Calu3 (cell line): ENCODE data around the gene MELK. TPM values are rescaled to one million over a fixed set of nuclear protein-coding genes. Genes with fewer than 3 reads are reported as not detected.

ENCODE experiments used
- BruUV-seq: library from RNA; stranded (reverse); fragments of 400-500 nt; replicated peaks from 2 replicates; lab custom pipeline; 2021; lab: Mats Ljungman, UMichigan
- CTCF ChIA-PET: fragments of 300-600 bp; sonication (Branson Sonifier 250); formaldehyde crosslinking; loops from one replicate; lab custom pipeline; 2022; ENCODE audit warnings: antibody characterized with exemption; lab: Charles Lee
- DNase-seq: peaks from one replicate; pipeline ENCODE4 v3.0.0; 2022
- H3K27ac Mint-ChIP-seq: one replicate; pipeline ENCODE4 v1.8.0; 2022; ENCODE audit warnings: mixed read lengths; ENCODE audit not compliant: unreplicated experiment
- H3K27me3 Mint-ChIP-seq: one replicate; pipeline ENCODE4 v1.8.0; 2022; ENCODE audit warnings: mixed read lengths; ENCODE audit not compliant: unreplicated experiment
- H3K36me3 Mint-ChIP-seq: one replicate; pipeline ENCODE4 v1.8.0; 2022; ENCODE audit warnings: mild to moderate bottlenecking, moderate library complexity, mixed read lengths; ENCODE audit not compliant: insufficient read depth, unreplicated experiment
- H3K4me1 Mint-ChIP-seq: one replicate; pipeline ENCODE4 v1.8.0; 2022; ENCODE audit warnings: mild to moderate bottlenecking, low read depth, mixed read lengths; ENCODE audit not compliant: unreplicated experiment
- H3K4me3 Mint-ChIP-seq: one replicate; pipeline ENCODE4 v1.8.0; 2022; ENCODE audit warnings: mild to moderate bottlenecking, low read depth, moderate library complexity, mixed read lengths; ENCODE audit not compliant: unreplicated experiment
- H3K9me3 Mint-ChIP-seq: one replicate; pipeline ENCODE4 v1.8.0; 2022; ENCODE audit warnings: low read depth, mixed read lengths; ENCODE audit not compliant: unreplicated experiment
- intact Hi-C: fragments of 100-400 bp; cut with micrococcal nuclease; formaldehyde crosslinking; loops from one replicate; pipeline ENCODE4 v1.10.0; 2022; ENCODE audit not compliant: unreplicated experiment
- total RNA-seq: library from RNA; stranded (reverse); gene quantifications from 2 replicates; pipeline ENCODE4 v1.2.3, GENCODE V29; 2022
- TF ChIP-seq, protein P1 (sequence below): fragments of 200-600 bp; IDR thresholded peaks from one replicate; pipeline ENCODE4 v1.8.0; 2022; ENCODE audit warnings: antibody characterized with exemption; ENCODE audit not compliant: unreplicated experiment

MELK gene
- total RNA-seq, 1 experiment from 2014 or later: 20.8 TPM

DNA sequence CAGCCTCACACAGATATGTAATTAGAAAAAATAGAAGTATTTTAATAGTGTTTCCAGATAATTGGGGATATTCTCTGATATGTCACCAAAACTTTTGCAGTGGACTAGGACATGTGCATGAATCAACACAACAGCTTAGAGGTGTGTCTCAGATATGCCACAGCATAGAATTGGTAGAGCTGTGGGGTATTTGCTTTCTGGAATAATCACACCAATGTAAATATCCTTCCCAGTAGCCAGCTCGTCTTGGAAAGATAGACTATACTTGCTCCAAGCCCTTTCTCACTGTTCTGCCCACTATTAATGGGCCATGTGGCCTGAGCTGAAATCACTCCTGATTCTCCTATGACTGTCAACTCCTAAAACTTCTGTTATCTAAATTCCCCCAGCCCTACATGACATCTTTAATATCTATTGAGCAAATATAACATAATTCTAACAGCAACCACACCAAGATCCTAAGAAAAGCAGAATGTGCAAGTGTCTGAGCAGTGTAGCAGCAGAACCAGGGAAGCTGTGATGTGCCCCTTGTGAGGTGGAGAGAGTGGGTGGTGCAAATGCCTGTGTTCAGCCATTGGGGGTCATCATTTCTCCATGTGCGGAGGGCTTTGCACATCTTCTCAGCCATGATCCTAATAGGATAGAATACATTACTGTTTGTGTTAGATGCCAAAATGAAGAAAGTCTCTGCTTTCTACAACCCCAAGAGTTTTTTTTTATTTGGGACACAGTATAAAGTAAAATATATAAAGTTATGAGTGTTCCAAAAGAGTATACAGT is 65.0 kb downstream of the MELK start:
- no peak for DNase-seq
- BruUV-seq: no TSS peak
- H3K4me3 Mint-ChIP-seq: no peak overlapping the region
- H3K27me3 Mint-ChIP-seq: no peaks in the 10 kb centered on the region
- H3K27ac Mint-ChIP-seq: no peak overlapping the region
- TF ChIP-seq, protein P1, sequence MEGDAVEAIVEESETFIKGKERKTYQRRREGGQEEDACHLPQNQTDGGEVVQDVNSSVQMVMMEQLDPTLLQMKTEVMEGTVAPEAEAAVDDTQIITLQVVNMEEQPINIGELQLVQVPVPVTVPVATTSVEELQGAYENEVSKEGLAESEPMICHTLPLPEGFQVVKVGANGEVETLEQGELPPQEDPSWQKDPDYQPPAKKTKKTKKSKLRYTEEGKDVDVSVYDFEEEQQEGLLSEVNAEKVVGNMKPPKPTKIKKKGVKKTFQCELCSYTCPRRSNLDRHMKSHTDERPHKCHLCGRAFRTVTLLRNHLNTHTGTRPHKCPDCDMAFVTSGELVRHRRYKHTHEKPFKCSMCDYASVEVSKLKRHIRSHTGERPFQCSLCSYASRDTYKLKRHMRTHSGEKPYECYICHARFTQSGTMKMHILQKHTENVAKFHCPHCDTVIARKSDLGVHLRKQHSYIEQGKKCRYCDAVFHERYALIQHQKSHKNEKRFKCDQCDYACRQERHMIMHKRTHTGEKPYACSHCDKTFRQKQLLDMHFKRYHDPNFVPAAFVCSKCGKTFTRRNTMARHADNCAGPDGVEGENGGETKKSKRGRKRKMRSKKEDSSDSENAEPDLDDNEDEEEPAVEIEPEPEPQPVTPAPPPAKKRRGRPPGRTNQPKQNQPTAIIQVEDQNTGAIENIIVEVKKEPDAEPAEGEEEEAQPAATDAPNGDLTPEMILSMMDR: no peak
- H3K4me1 Mint-ChIP-seq: no peaks in the 10 kb centered on the region
- CTCF ChIA-PET: no interaction called here
- no peaks in the 10 kb centered on the region for H3K36me3 Mint-ChIP-seq
- intact Hi-C loops: no loop called here
- no peaks in the 10 kb centered on the region for H3K9me3 Mint-ChIP-seq

DNA sequence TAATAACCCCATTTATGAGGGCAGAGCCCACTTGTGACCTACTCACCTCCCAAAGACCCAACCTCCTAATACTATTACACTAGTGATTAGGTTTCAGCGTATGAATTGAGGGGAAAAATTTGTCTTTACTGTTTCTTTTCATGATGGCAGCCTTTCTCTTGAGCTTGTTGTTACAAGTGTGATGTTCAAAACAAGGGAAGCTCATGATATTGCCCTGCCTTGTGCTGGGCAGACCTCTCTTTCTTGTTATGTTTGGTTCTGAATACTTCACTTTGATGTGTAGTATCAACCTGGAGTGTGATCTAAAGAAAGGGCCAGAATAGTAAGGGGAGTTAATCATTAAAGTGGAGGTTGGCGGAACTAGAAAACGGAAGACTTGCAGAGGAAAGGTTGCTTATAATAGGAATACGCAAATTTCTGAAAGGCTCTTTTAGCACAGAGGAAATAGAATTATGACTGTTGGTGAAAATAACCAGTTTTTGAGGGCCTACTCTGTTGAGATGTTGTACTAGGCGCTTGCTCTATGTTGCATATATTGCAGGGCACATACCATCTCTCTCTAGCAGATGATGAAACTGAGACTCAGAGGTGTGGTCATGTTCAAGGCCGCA is 68.2 kb downstream of the MELK start:
- Mint-ChIP-seq H3K36me3 (no peaks in the 10 kb centered on the region), H3K27ac (no peak overlapping the region), H3K4me1 (no peaks in the 10 kb centered on the region), H3K27me3 (no peaks in the 10 kb centered on the region), H3K4me3 (no peak overlapping the region), H3K9me3 (no peaks in the 10 kb centered on the region)
- TF ChIP-seq, protein P1: no peak
- no peak for DNase-seq
- BruUV-seq: no TSS peak
- intact Hi-C loops: no loop called here
- CTCF ChIA-PET: no interaction called here

DNA sequence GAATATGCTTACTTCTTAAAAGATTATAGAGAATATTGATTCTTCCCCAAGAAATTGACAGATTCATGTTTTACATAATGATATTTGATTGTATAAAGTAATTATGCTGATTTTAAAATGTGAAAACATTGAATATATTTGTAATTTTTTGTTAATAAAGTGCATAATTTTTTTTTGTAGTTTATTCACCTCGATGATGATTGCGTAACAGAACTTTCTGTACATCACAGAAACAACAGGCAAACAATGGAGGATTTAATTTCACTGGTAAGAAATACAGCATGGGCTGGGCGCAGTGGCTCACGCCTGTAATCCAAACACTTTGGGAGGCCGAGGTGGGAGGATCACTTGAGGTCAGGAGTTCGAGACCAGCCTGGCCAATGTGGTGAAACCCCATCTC is 70.1 kb downstream of the MELK start:
- no peaks in the 10 kb centered on the region for H3K4me1 Mint-ChIP-seq
- no peaks in the 10 kb centered on the region for H3K9me3 Mint-ChIP-seq
- DNase-seq: no peak
- no peaks in the 10 kb centered on the region for H3K27me3 Mint-ChIP-seq
- intact Hi-C loops: no loop called here
- TF ChIP-seq, protein P1: no peak
- H3K27ac Mint-ChIP-seq: no peak overlapping the region
- CTCF ChIA-PET: no interaction called here
- no TSS peak for BruUV-seq
- no peaks in the 10 kb centered on the region for H3K36me3 Mint-ChIP-seq
- no peak overlapping the region for H3K4me3 Mint-ChIP-seq

DNA sequence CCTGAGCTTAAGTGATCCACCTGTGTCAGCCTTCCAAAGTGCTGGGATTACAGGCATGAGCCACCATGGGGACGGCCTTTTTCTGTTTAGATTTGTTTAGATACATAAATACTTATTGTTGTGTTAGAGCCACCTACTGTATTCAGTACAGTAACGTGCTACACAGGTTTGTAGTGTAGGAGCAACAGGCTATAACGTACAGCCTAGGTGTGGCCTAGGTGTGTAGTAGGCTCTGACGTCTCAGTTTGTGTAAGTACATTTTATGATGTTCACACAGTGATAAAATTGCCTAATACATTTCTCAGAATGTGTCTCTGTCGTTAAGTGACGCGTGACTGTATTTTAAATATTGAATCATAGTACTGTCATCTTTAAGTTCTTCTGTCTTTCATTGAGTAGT is 84.1 kb downstream of the MELK start:
- intact Hi-C loops: no loop called here
- Mint-ChIP-seq H3K4me3 (no peak overlapping the region), H3K36me3 (no peaks in the 10 kb centered on the region), H3K9me3 (no peaks in the 10 kb centered on the region), H3K27ac (no peak overlapping the region), H3K27me3 (no peaks in the 10 kb centered on the region), H3K4me1 (no peaks in the 10 kb centered on the region)
- CTCF ChIA-PET: no interaction called here
- no peak for DNase-seq
- TF ChIP-seq, protein P1: no peak
- no TSS peak for BruUV-seq
